ENCODE results near the gene LPCAT2.

The LPCAT2 gene

DNA sequence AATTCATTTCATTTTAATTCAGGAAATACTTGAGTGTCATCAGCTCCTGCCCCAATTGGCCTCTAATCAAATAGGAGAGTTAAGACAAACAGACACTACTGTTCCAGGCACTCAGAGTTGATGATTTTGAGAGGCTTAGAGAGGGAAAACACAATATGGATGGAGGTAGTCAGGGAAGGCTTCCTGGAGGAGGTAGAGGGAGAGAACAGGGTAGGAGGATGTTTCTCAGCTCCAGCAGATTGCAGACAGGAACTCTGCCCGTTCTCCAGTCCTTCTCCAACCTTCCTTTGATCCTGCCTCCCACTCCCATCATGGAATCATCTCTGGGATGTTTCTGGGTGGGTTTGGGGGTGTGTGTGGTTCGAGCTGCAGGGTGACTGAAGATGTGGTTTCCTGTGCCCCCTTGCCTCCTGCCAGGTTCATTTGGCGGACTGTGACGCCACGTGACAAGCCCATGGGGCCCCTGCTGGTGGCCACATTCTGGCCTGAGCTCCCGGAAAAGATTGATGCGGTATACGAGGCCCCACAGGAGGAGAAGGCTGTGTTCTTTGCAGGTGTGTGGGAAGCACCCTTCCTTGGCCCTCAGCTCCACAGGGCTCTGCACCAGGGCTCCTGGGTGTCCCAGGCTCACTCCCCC, 12.2 kb upstream of the LPCAT2 start:
- DNase-seq (ENCODE audit: low read depth): no peak
- Histone ChIP-seq H3K9ac (ENCODE audit: low read length) (peak overlapping the region; percentile 28), H3K4me3 (ENCODE audit: low read length) (no peak overlapping the region), H3K9me3 (ENCODE audit: control insufficient read depth, low read length) (no peaks in the 10 kb centered on the region), H3K4me1 (ENCODE audit: control insufficient read depth, insufficient read depth, low read length) (peaks cover 53% of the 10 kb centered on the region), H3K27me3 (replicated peaks; ENCODE audit: control insufficient read depth, insufficient read depth, low read length) (no peaks in the 10 kb centered on the region), H3K36me3 (ENCODE audit: control insufficient read depth, insufficient read depth, low read length, severe bottlenecking) (peaks cover 78% of the 10 kb centered on the region)

DNA sequence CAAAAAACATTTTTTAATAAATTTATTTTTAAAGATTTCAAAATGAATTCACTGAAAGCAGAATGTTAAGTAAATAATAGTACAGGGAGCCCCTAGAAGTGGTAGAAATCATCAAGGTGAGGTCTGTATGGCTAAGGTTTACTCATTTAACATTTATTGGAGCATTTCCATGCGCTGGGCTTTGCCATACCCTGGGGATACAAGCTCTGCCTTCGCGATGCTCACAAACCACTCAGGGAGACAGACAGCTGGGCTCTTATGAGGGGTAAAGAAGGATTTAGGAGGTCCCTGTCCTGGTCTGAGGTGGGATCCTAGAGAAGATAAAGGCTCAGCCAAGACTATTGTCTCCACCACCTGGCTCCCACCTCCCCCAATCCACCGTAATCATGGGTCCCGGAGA, 11.3 kb upstream of the LPCAT2 start:
- peaks cover 61% of the 10 kb centered on the region for H3K4me1 ChIP-seq (ENCODE audit: control insufficient read depth, insufficient read depth, low read length)
- no peak overlapping the region for H3K4me3 ChIP-seq (ENCODE audit: low read length)
- no peak overlapping the region for H3K9ac ChIP-seq (ENCODE audit: low read length)
- no peaks in the 10 kb centered on the region for H3K27me3 ChIP-seq (replicated peaks; ENCODE audit: control insufficient read depth, insufficient read depth, low read length)
- DNase-seq (ENCODE audit: low read depth): no peak
- H3K9me3 ChIP-seq (ENCODE audit: control insufficient read depth, low read length): no peaks in the 10 kb centered on the region
- H3K36me3 ChIP-seq (ENCODE audit: control insufficient read depth, insufficient read depth, low read length, severe bottlenecking): peaks cover 84% of the 10 kb centered on the region

DNA sequence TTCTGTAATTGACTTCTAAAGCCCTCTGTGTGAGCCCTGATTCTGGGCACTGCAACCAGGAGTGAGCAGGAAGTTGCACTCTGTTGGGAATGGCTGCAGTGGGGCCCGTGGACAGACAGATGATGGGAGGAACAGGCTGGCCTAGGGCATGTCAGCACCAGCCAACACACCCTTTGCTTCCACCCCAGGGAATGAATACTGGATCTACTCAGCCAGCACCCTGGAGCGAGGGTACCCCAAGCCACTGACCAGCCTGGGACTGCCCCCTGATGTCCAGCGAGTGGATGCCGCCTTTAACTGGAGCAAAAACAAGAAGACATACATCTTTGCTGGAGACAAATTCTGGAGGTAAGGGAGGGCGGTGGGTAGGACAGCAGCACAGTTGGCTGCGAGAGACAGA, 10.8 kb upstream of the LPCAT2 start:
- Histone ChIP-seq H3K36me3 (ENCODE audit: control insufficient read depth, insufficient read depth, low read length, severe bottlenecking) (peaks cover 82% of the 10 kb centered on the region), H3K4me1 (ENCODE audit: control insufficient read depth, insufficient read depth, low read length) (peaks cover 66% of the 10 kb centered on the region), H3K9ac (ENCODE audit: low read length) (no peak overlapping the region), H3K9me3 (ENCODE audit: control insufficient read depth, low read length) (no peaks in the 10 kb centered on the region), H3K4me3 (ENCODE audit: low read length) (no peak overlapping the region), H3K27me3 (replicated peaks; ENCODE audit: control insufficient read depth, insufficient read depth, low read length) (no peaks in the 10 kb centered on the region)
- DNase-seq (ENCODE audit: low read depth): no peak

GRCh38 chr16:55499281-55499680, 9.6 kb upstream of the LPCAT2 start:
- H3K4me1 ChIP-seq (ENCODE audit: control insufficient read depth, insufficient read depth, low read length): peaks cover 70% of the 10 kb centered on the region
- H3K4me3 ChIP-seq (ENCODE audit: low read length): no peak overlapping the region
- H3K36me3 ChIP-seq (ENCODE audit: control insufficient read depth, insufficient read depth, low read length, severe bottlenecking): peaks cover 82% of the 10 kb centered on the region
- peak overlapping the region; percentile 8 for H3K9ac ChIP-seq (ENCODE audit: low read length)
- H3K27me3 ChIP-seq (replicated peaks; ENCODE audit: control insufficient read depth, insufficient read depth, low read length): no peaks in the 10 kb centered on the region
- no peaks in the 10 kb centered on the region for H3K9me3 ChIP-seq (ENCODE audit: control insufficient read depth, low read length)
- DNase-seq (ENCODE audit: low read depth): no peak

DNA sequence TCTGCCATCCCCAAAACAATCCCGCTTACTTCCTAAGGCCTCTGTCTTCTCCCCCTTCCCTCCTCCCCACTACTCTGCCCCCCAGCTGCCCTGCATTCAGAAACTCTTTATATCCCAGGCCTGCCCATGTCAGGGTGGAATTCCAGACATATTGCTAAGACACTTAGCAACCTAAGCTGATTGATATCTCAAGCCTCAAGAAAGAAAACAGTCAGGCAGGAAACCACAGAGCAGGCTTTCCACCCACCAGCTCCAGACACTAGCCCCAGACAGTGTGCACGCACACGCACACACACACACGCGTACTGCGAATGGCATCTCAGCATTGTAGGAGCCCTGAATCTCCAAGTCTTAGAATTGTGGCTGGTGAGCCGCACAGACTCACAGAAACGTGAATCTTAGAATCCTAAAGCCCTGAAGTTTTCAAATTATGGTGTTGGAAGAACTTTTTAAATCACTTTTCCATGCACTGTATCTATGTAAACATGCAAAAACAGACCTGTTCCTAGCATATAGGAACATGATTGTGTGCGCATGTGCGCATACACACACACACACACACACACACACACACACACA, 8.8 kb upstream of the LPCAT2 start:
- peak; percentile 97 for DNase-seq (ENCODE audit: low read depth)
- peak overlapping the region; percentile 16 for H3K9ac ChIP-seq (ENCODE audit: low read length)
- H3K4me3 ChIP-seq (ENCODE audit: low read length): no peak overlapping the region
- no peaks in the 10 kb centered on the region for H3K27me3 ChIP-seq (replicated peaks; ENCODE audit: control insufficient read depth, insufficient read depth, low read length)
- peaks cover 83% of the 10 kb centered on the region for H3K36me3 ChIP-seq (ENCODE audit: control insufficient read depth, insufficient read depth, low read length, severe bottlenecking)
- no peaks in the 10 kb centered on the region for H3K9me3 ChIP-seq (ENCODE audit: control insufficient read depth, low read length)
- peaks cover 62% of the 10 kb centered on the region for H3K4me1 ChIP-seq (ENCODE audit: control insufficient read depth, insufficient read depth, low read length)

GRCh38 chr16:55500530-55501011, 8.3 kb upstream of the LPCAT2 start:
- DNase-seq (ENCODE audit: low read depth): peak; percentile 70
- Histone ChIP-seq H3K4me1 (ENCODE audit: control insufficient read depth, insufficient read depth, low read length) (peaks cover 57% of the 10 kb centered on the region), H3K9ac (ENCODE audit: low read length) (peak overlapping the region; percentile 16), H3K4me3 (ENCODE audit: low read length) (no peak overlapping the region), H3K36me3 (ENCODE audit: control insufficient read depth, insufficient read depth, low read length, severe bottlenecking) (peaks cover 86% of the 10 kb centered on the region), H3K27me3 (replicated peaks; ENCODE audit: control insufficient read depth, insufficient read depth, low read length) (no peaks in the 10 kb centered on the region), H3K9me3 (ENCODE audit: control insufficient read depth, low read length) (no peaks in the 10 kb centered on the region)

GRCh38 chr16:55501549-55502322, 7.1 kb upstream of the LPCAT2 start:
- Histone ChIP-seq H3K9me3 (ENCODE audit: control insufficient read depth, low read length) (no peaks in the 10 kb centered on the region), H3K4me3 (ENCODE audit: low read length) (no peak overlapping the region), H3K27me3 (replicated peaks; ENCODE audit: control insufficient read depth, insufficient read depth, low read length) (no peaks in the 10 kb centered on the region), H3K9ac (ENCODE audit: low read length) (peak overlapping the region; percentile 3), H3K36me3 (ENCODE audit: control insufficient read depth, insufficient read depth, low read length, severe bottlenecking) (peaks cover 86% of the 10 kb centered on the region), H3K4me1 (ENCODE audit: control insufficient read depth, insufficient read depth, low read length) (peaks cover 46% of the 10 kb centered on the region)
- peak; percentile 24 for DNase-seq (ENCODE audit: low read depth)

- Histone ChIP-seq H3K27me3 (replicated peaks; ENCODE audit: control insufficient read depth, insufficient read depth, low read length) (no peaks in the 10 kb centered on the region), H3K36me3 (ENCODE audit: control insufficient read depth, insufficient read depth, low read length, severe bottlenecking) (peaks cover 86% of the 10 kb centered on the region), H3K9ac (ENCODE audit: low read length) (peak overlapping the region; percentile 3), H3K9me3 (ENCODE audit: control insufficient read depth, low read length) (no peaks in the 10 kb centered on the region), H3K4me3 (ENCODE audit: low read length) (peak overlapping the region; percentile 2), H3K4me1 (ENCODE audit: control insufficient read depth, insufficient read depth, low read length) (peaks cover 46% of the 10 kb centered on the region)
- peak; percentile 72 for DNase-seq (ENCODE audit: low read depth)
These were observed 6.0 kb upstream of the LPCAT2 start for GRCh38 chr16:55502801-55503366.

GRCh38 chr16:55503726-55504550, 4.9 kb upstream of the LPCAT2 start:
- no peak for DNase-seq (ENCODE audit: low read depth)
- Histone ChIP-seq H3K9me3 (ENCODE audit: control insufficient read depth, low read length) (no peaks in the 10 kb centered on the region), H3K27me3 (replicated peaks; ENCODE audit: control insufficient read depth, insufficient read depth, low read length) (no peaks in the 10 kb centered on the region), H3K4me3 (ENCODE audit: low read length) (no peak overlapping the region), H3K4me1 (ENCODE audit: control insufficient read depth, insufficient read depth, low read length) (peaks cover 48% of the 10 kb centered on the region), H3K9ac (ENCODE audit: low read length) (no peak overlapping the region), H3K36me3 (ENCODE audit: control insufficient read depth, insufficient read depth, low read length, severe bottlenecking) (peaks cover 78% of the 10 kb centered on the region)

- no peaks in the 10 kb centered on the region for H3K27me3 ChIP-seq (replicated peaks; ENCODE audit: control insufficient read depth, insufficient read depth, low read length)
- peaks cover 71% of the 10 kb centered on the region for H3K36me3 ChIP-seq (ENCODE audit: control insufficient read depth, insufficient read depth, low read length, severe bottlenecking)
- H3K9me3 ChIP-seq (ENCODE audit: control insufficient read depth, low read length): no peaks in the 10 kb centered on the region
- peaks cover 36% of the 10 kb centered on the region for H3K4me1 ChIP-seq (ENCODE audit: control insufficient read depth, insufficient read depth, low read length)
- no peak overlapping the region for H3K4me3 ChIP-seq (ENCODE audit: low read length)
- DNase-seq (ENCODE audit: low read depth): no peak
- no peak overlapping the region for H3K9ac ChIP-seq (ENCODE audit: low read length)
These were observed 3.4 kb upstream of the LPCAT2 start for GRCh38 chr16:55505333-55506015.

Measured in adipocyte (in vitro differentiated cells).